ENCODE data around the gene GNE. TPM values are rescaled to one million over a fixed set of nuclear protein-coding genes. Genes with fewer than 3 reads are reported as not detected.

Gene GNE
- total and polyA plus RNA-seq, 4 donors: 22.4 to 30.7 (median 25.6) TPM

- no peak for DNase-seq (ENCODE audit: low read depth in 4 of 6, low spot score in 6 of 6)
- 88% methylated on average over 8 of the region's 11 CpGs for WGBS (ENCODE audit: insufficient coverage)
- peaks cover 59% of the 10 kb centered on the region for H3K36me3 ChIP-seq (ENCODE audit: control insufficient read depth, insufficient read depth, low read length)
- peaks cover 11% of the 10 kb centered on the region for H3K4me1 ChIP-seq (ENCODE audit: control insufficient read depth, insufficient read depth, low read length)
- no peaks in the 10 kb centered on the region for H3K27me3 ChIP-seq (ENCODE audit: control insufficient read depth, insufficient read depth, low read length)
- no peak overlapping the region for H3K27ac ChIP-seq (ENCODE audit: low read depth, low read length)
- H3K9me3 ChIP-seq (ENCODE audit: control insufficient read depth, insufficient read depth, low read length): no peaks in the 10 kb centered on the region
- no peak overlapping the region for H3K4me3 ChIP-seq (ENCODE audit: low read depth, low read length)
Observed at GRCh38 chr9:36204906-36205547, 53.2 kb downstream of the GNE start.

- peaks cover 19% of the 10 kb centered on the region for H3K36me3 ChIP-seq (ENCODE audit: control insufficient read depth, insufficient read depth, low read length)
- no peaks in the 10 kb centered on the region for H3K9me3 ChIP-seq (ENCODE audit: control insufficient read depth, insufficient read depth, low read length)
- 56% methylated on average over 3 of the region's 4 CpGs for WGBS (ENCODE audit: insufficient coverage)
- no peak for DNase-seq (ENCODE audit: low read depth in 4 of 6, low spot score in 6 of 6)
- H3K27me3 ChIP-seq (ENCODE audit: control insufficient read depth, insufficient read depth, low read length): no peaks in the 10 kb centered on the region
- no peak overlapping the region for H3K4me3 ChIP-seq (ENCODE audit: low read depth, low read length)
- H3K4me1 ChIP-seq (ENCODE audit: control insufficient read depth, insufficient read depth, low read length): peaks cover 7% of the 10 kb centered on the region
- H3K27ac ChIP-seq (ENCODE audit: low read depth, low read length): no peak overlapping the region
Observed at GRCh38 chr9:36194326-36195000, 63.8 kb downstream of the GNE start.

GRCh38 chr9:36193023-36193422 is 65.2 kb downstream of the GNE start:
- Histone ChIP-seq H3K4me3 (ENCODE audit: low read depth, low read length) (no peak overlapping the region), H3K4me1 (ENCODE audit: control insufficient read depth, insufficient read depth, low read length) (peaks cover 7% of the 10 kb centered on the region), H3K27ac (ENCODE audit: low read depth, low read length) (no peak overlapping the region), H3K27me3 (ENCODE audit: control insufficient read depth, insufficient read depth, low read length) (no peaks in the 10 kb centered on the region), H3K9me3 (ENCODE audit: control insufficient read depth, insufficient read depth, low read length) (no peaks in the 10 kb centered on the region), H3K36me3 (ENCODE audit: control insufficient read depth, insufficient read depth, low read length) (peaks cover 12% of the 10 kb centered on the region)
- no peak for DNase-seq (ENCODE audit: low read depth in 4 of 6, low spot score in 6 of 6)
- WGBS (ENCODE audit: insufficient coverage): 88% methylated on average over 3 of the region's 3 CpGs

- Histone ChIP-seq H3K4me3 (ENCODE audit: low read depth, low read length) (peak overlapping the region; percentile 91), H3K36me3 (ENCODE audit: control insufficient read depth, insufficient read depth, low read length) (peaks cover 11% of the 10 kb centered on the region), H3K4me1 (ENCODE audit: control insufficient read depth, insufficient read depth, low read length) (peaks cover 7% of the 10 kb centered on the region), H3K27ac (ENCODE audit: low read depth, low read length) (no peak overlapping the region), H3K9me3 (ENCODE audit: control insufficient read depth, insufficient read depth, low read length) (no peaks in the 10 kb centered on the region), H3K27me3 (ENCODE audit: control insufficient read depth, insufficient read depth, low read length) (no peaks in the 10 kb centered on the region)
- no CpG with 5 or more reads among the region's 4 CpGs for WGBS (ENCODE audit: insufficient coverage)
- no peak for DNase-seq (ENCODE audit: low read depth in 4 of 6, low spot score in 6 of 6)
Observed at GRCh38 chr9:36192196-36192595, 66.1 kb downstream of the GNE start.

- peaks cover 7% of the 10 kb centered on the region for H3K4me1 ChIP-seq (ENCODE audit: control insufficient read depth, insufficient read depth, low read length)
- 2% methylated on average over 7 of the region's 7 CpGs for WGBS (ENCODE audit: insufficient coverage)
- peak overlapping the region; percentile 95 for H3K27ac ChIP-seq (ENCODE audit: low read depth, low read length)
- H3K4me3 ChIP-seq (ENCODE audit: low read depth, low read length): peak overlapping the region; percentile 91
- no peak for DNase-seq (ENCODE audit: low read depth in 4 of 6, low spot score in 6 of 6)
- H3K9me3 ChIP-seq (ENCODE audit: control insufficient read depth, insufficient read depth, low read length): no peaks in the 10 kb centered on the region
- peaks cover 8% of the 10 kb centered on the region for H3K36me3 ChIP-seq (ENCODE audit: control insufficient read depth, insufficient read depth, low read length)
- no peaks in the 10 kb centered on the region for H3K27me3 ChIP-seq (ENCODE audit: control insufficient read depth, insufficient read depth, low read length)
Observed at GRCh38 chr9:36191686-36192085, 66.6 kb downstream of the GNE start.

GRCh38 chr9:36191290-36191645 is 67.0 kb downstream of the GNE start:
- peak in 2 of 6 donors; percentile 7 to 26 for DNase-seq (ENCODE audit: low read depth in 4 of 6, low spot score in 6 of 6)
- H3K27ac ChIP-seq (ENCODE audit: low read depth, low read length): peak overlapping the region; percentile 95
- H3K36me3 ChIP-seq (ENCODE audit: control insufficient read depth, insufficient read depth, low read length): peaks cover 7% of the 10 kb centered on the region
- no peaks in the 10 kb centered on the region for H3K27me3 ChIP-seq (ENCODE audit: control insufficient read depth, insufficient read depth, low read length)
- peak overlapping the region; percentile 91 for H3K4me3 ChIP-seq (ENCODE audit: low read depth, low read length)
- H3K9me3 ChIP-seq (ENCODE audit: control insufficient read depth, insufficient read depth, low read length): no peaks in the 10 kb centered on the region
- WGBS (ENCODE audit: insufficient coverage): 0% methylated on average over 18 of the region's 18 CpGs
- peaks cover 7% of the 10 kb centered on the region for H3K4me1 ChIP-seq (ENCODE audit: control insufficient read depth, insufficient read depth, low read length)

GRCh38 chr9:36190388-36191289 is 67.6 kb downstream of the GNE start, which contains the start of gene CLTA:
Gene CLTA (plus strand): TSS chr9:36190921. CDS start chr9:36191057, 136 bp downstream.
- 0% methylated on average over 65 of the region's 68 CpGs for WGBS (ENCODE audit: insufficient coverage)
- peak; percentile 92 to 99 (median 97) for DNase-seq (ENCODE audit: low read depth in 4 of 6, low spot score in 6 of 6)
- Histone ChIP-seq H3K27ac (ENCODE audit: low read depth, low read length) (peak within 1 kb of the TSS; percentile 95), H3K9me3 (ENCODE audit: control insufficient read depth, insufficient read depth, low read length) (no peaks in the 10 kb centered on the region), H3K36me3 (ENCODE audit: control insufficient read depth, insufficient read depth, low read length) (peaks cover 2% of the 10 kb centered on the region), H3K4me3 (ENCODE audit: low read depth, low read length) (peak within 1 kb of the TSS; percentile 91), H3K27me3 (ENCODE audit: control insufficient read depth, insufficient read depth, low read length) (no peaks in the 10 kb centered on the region), H3K4me1 (ENCODE audit: control insufficient read depth, insufficient read depth, low read length) (peaks cover 7% of the 10 kb centered on the region)

- H3K4me1 ChIP-seq (ENCODE audit: control insufficient read depth, insufficient read depth, low read length): peaks cover 7% of the 10 kb centered on the region
- peak overlapping the region; percentile 91 for H3K4me3 ChIP-seq (ENCODE audit: low read depth, low read length)
- no peak for DNase-seq (ENCODE audit: low read depth in 4 of 6, low spot score in 6 of 6)
- no peaks in the 10 kb centered on the region for H3K9me3 ChIP-seq (ENCODE audit: control insufficient read depth, insufficient read depth, low read length)
- H3K36me3 ChIP-seq (ENCODE audit: control insufficient read depth, insufficient read depth, low read length): no peaks in the 10 kb centered on the region
- H3K27ac ChIP-seq (ENCODE audit: low read depth, low read length): peak overlapping the region; percentile 95
- 17% methylated on average over 4 of the region's 9 CpGs for WGBS (ENCODE audit: insufficient coverage)
- H3K27me3 ChIP-seq (ENCODE audit: control insufficient read depth, insufficient read depth, low read length): no peaks in the 10 kb centered on the region
Observed at GRCh38 chr9:36189976-36190375, 68.3 kb downstream of the GNE start.

- Histone ChIP-seq H3K9me3 (ENCODE audit: control insufficient read depth, insufficient read depth, low read length) (no peaks in the 10 kb centered on the region), H3K4me3 (ENCODE audit: low read depth, low read length) (no peak overlapping the region), H3K27ac (ENCODE audit: low read depth, low read length) (no peak overlapping the region), H3K4me1 (ENCODE audit: control insufficient read depth, insufficient read depth, low read length) (peaks cover 7% of the 10 kb centered on the region), H3K27me3 (ENCODE audit: control insufficient read depth, insufficient read depth, low read length) (no peaks in the 10 kb centered on the region), H3K36me3 (ENCODE audit: control insufficient read depth, insufficient read depth, low read length) (no peaks in the 10 kb centered on the region)
- 90% methylated on average over 5 of the region's 5 CpGs for WGBS (ENCODE audit: insufficient coverage)
- DNase-seq (ENCODE audit: low read depth in 4 of 6, low spot score in 6 of 6): no peak
Observed at GRCh38 chr9:36188212-36188611, 70.0 kb downstream of the GNE start.

Measured in spinal cord (tissue), 10 donors.